Fibroblast of gingiva (primary cell): Measurements from ENCODE around the gene PEX16.

Experiments
- DNase-seq: peaks from one replicate; pipeline ENCODE4 v3.0.0-alpha.2; 2011; ENCODE audit warnings: low read depth

The PEX16 gene

DNA sequence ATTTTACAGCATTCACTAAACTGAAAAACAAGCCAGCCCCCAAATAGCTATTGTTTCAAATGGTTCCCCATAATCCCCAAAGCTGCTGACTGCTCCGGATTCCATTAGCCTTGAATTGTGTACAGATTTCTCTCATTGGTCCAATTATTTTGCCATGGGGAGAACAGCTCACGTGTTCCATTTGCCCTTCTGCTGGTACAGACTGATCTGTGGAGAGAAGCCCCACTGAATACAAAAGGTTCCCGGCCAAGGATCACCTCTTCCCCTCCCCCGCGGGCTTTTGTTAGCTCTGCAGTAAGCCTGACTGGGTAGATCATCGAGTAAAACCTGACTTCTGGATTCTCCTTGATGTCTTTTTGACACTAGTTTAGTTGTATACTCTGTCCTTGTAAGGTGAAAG lies 41.3 kb downstream of the PEX16 start:
- DNase-seq, result no peak

- DNase-seq, result peak; percentile 57
Observed at GRCh38 chr11:45872651-45873356, 44.9 kb downstream of the PEX16 start.

GRCh38 chr11:45871638-45872037 lies 46.0 kb downstream of the PEX16 start:
- DNase-seq, result no peak

GRCh38 chr11:45870706-45871105 lies 47.0 kb downstream of the PEX16 start:
- no peak for DNase-seq

- DNase-seq, result no peak
Observed at GRCh38 chr11:45869551-45869950, 48.1 kb downstream of the PEX16 start.

GRCh38 chr11:45864041-45864440 lies 53.6 kb downstream of the PEX16 start:
- no peak for DNase-seq

- DNase-seq, result no peak
Observed at GRCh38 chr11:45860764-45861510, 56.7 kb downstream of the PEX16 start.

DNA sequence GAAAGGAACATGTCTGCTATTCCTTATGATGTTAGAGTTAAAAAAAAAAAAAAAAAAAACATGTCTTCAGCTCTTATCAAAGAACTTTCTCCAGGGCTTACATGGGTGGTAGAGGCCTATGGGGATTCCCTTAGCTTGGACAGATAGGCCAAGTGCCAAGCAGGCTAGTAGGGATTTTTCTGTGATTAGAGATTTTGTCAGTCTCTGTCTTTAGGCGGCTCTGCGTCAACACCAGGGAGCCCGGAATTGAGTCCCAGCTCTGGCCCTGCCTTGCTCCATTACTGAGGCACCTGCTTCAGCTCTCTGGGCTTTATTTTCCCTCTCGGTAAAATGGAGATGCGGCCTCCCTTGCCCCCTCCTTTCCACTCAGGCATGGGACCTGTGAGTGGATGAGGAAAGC lies 57.3 kb downstream of the PEX16 start:
- no peak for DNase-seq
